Central memory CD8-positive, alpha-beta T cell (primary cell): ENCODE data around the gene TAF6.
A peak's percentile ranks its signal among the peaks of the same experiment; 100 is the strongest.

Experiments
- ATAC-seq: fragments of 150-1000 bp; cut with Tn5 transposase; replicated peaks from 2 replicates; pipeline ENCODE4 v1.10.0; 2022; ENCODE audit warnings: mild to moderate bottlenecking, moderate FRiP score, moderate number of reproducible peaks; ENCODE audit not compliant: poor library complexity, severe bottlenecking; ENCODE audit errors: extremely low read depth
- DNase-seq, 2 donors: peaks; one replicate each; pipeline ENCODE4 v3.0.0; 2021; ENCODE audit warnings: low spot score in 2 of 2
- H3K27ac Mint-ChIP-seq: one replicate; pipeline ENCODE4 v1.8.0; 2022; ENCODE audit warnings: low read depth, mild to moderate bottlenecking, moderate library complexity, mixed read lengths
- H3K27me3 Mint-ChIP-seq: one replicate; pipeline ENCODE4 v1.8.0; 2022; ENCODE audit warnings: mixed read lengths
- H3K36me3 Mint-ChIP-seq: one replicate; pipeline ENCODE4 v1.8.0; 2022; ENCODE audit warnings: mild to moderate bottlenecking, moderate library complexity, mixed read lengths; ENCODE audit not compliant: insufficient read depth
- H3K4me1 Mint-ChIP-seq: one replicate; pipeline ENCODE4 v1.8.0; 2022; ENCODE audit warnings: mixed read lengths
- H3K4me3 Mint-ChIP-seq: one replicate; pipeline ENCODE4 v1.8.0; 2022; ENCODE audit warnings: mild to moderate bottlenecking, moderate library complexity, mixed read lengths
- H3K9me3 Mint-ChIP-seq: one replicate; pipeline ENCODE4 v1.8.0; 2022; ENCODE audit warnings: mixed read lengths

The TAF6 gene

GRCh38 chr7:100106633-100107032 lies 12.5 kb downstream of the TAF6 start:
- no peak for ATAC-seq
- H3K36me3 Mint-ChIP-seq: peaks cover 37% of the 10 kb centered on the region

GRCh38 chr7:100105534-100105933 lies 13.6 kb downstream of the TAF6 start:
- Mint-ChIP-seq H3K27me3 (no peaks in the 10 kb centered on the region), H3K4me1 (peaks cover 5% of the 10 kb centered on the region), H3K27ac (no peak overlapping the region), H3K4me3 (no peak overlapping the region), H3K9me3 (no peaks in the 10 kb centered on the region), H3K36me3 (peaks cover 35% of the 10 kb centered on the region)
- DNase-seq (no peak), ATAC-seq (no peak)

More at GRCh38 chr7:100106633-100107032, 12.5 kb downstream of the TAF6 start:
- H3K9me3 Mint-ChIP-seq: no peaks in the 10 kb centered on the region
- no peak overlapping the region for H3K27ac Mint-ChIP-seq
- peaks cover 5% of the 10 kb centered on the region for H3K4me1 Mint-ChIP-seq
- H3K4me3 Mint-ChIP-seq: no peak overlapping the region
- no peaks in the 10 kb centered on the region for H3K27me3 Mint-ChIP-seq
- no peak for DNase-seq

- ATAC-seq (no peak), DNase-seq (no peak)
- Mint-ChIP-seq H3K4me1 (peaks cover 27% of the 10 kb centered on the region), H3K9me3 (no peaks in the 10 kb centered on the region), H3K4me3 (peak overlapping the region; percentile 94), H3K27ac (peak overlapping the region; percentile 29), H3K27me3 (no peaks in the 10 kb centered on the region), H3K36me3 (peaks cover 47% of the 10 kb centered on the region)
Measured at GRCh38 chr7:100102950-100103840, 16.0 kb downstream of the TAF6 start.

GRCh38 chr7:100101016-100101862 lies 17.9 kb downstream of the TAF6 start, which contains the start of the genes AP4M1 and MCM7:
TSS of gene AP4M1 (plus strand) at chr7:100101643. CDS start at chr7:100101715, 72 bp downstream.
TSS of gene MCM7 (minus strand) at chr7:100101397. CDS start at chr7:100101294, 103 bp downstream.
- Mint-ChIP-seq H3K36me3 (peaks cover 55% of the 10 kb centered on the region), H3K4me1 (peaks cover 37% of the 10 kb centered on the region)

GRCh38 chr7:100100420-100101015 lies 18.6 kb downstream of the TAF6 start:
- DNase-seq (peak; percentile 82 to 86), ATAC-seq (peak; percentile 84)
- Mint-ChIP-seq H3K4me3 (peak overlapping the region; percentile 94), H3K27ac (peak overlapping the region; percentile 97), H3K4me1 (peaks cover 37% of the 10 kb centered on the region), H3K9me3 (no peaks in the 10 kb centered on the region), H3K27me3 (no peaks in the 10 kb centered on the region), H3K36me3 (peaks cover 57% of the 10 kb centered on the region)

More at GRCh38 chr7:100101016-100101862, 17.9 kb downstream of the TAF6 start, which contains the start of the genes AP4M1 and MCM7:
- ATAC-seq (peak; percentile 91), DNase-seq (peak; percentile 87 to 91)
- Mint-ChIP-seq H3K4me3 (peak within 1 kb of the TSS; percentile 94), H3K27me3 (no peaks in the 10 kb centered on the region), H3K9me3 (no peaks in the 10 kb centered on the region), H3K27ac (peak within 1 kb of the TSS; percentile 97)

GRCh38 chr7:100099452-100099851 lies 19.7 kb downstream of the TAF6 start:
- ATAC-seq (no peak), DNase-seq (no peak)
- Mint-ChIP-seq H3K27ac (peak overlapping the region; percentile 97), H3K36me3 (peaks cover 60% of the 10 kb centered on the region), H3K9me3 (no peaks in the 10 kb centered on the region), H3K4me3 (peak overlapping the region; percentile 94), H3K27me3 (no peaks in the 10 kb centered on the region), H3K4me1 (peaks cover 37% of the 10 kb centered on the region)

GRCh38 chr7:100098913-100099312 lies 20.2 kb downstream of the TAF6 start:
- Mint-ChIP-seq H3K27me3 (no peaks in the 10 kb centered on the region), H3K27ac (peak overlapping the region; percentile 97), H3K4me1 (peaks cover 37% of the 10 kb centered on the region), H3K36me3 (peaks cover 63% of the 10 kb centered on the region), H3K4me3 (peak overlapping the region; percentile 94), H3K9me3 (no peaks in the 10 kb centered on the region)
- DNase-seq: no peak
- no peak for ATAC-seq

- H3K36me3 Mint-ChIP-seq: peaks cover 73% of the 10 kb centered on the region
- H3K27me3 Mint-ChIP-seq: no peaks in the 10 kb centered on the region
- no peak overlapping the region for H3K4me3 Mint-ChIP-seq
- H3K27ac Mint-ChIP-seq: no peak overlapping the region
- ATAC-seq (no peak), DNase-seq (no peak)
- peaks cover 32% of the 10 kb centered on the region for H3K4me1 Mint-ChIP-seq
- no peaks in the 10 kb centered on the region for H3K9me3 Mint-ChIP-seq
Measured at GRCh38 chr7:100095704-100096103, 23.5 kb downstream of the TAF6 start.

- no peak overlapping the region for H3K4me3 Mint-ChIP-seq
- no peak for ATAC-seq
- no peak overlapping the region for H3K27ac Mint-ChIP-seq
- H3K36me3 Mint-ChIP-seq: peaks cover 69% of the 10 kb centered on the region
- DNase-seq: no peak
- H3K4me1 Mint-ChIP-seq: peaks cover 32% of the 10 kb centered on the region
- no peaks in the 10 kb centered on the region for H3K27me3 Mint-ChIP-seq
- no peaks in the 10 kb centered on the region for H3K9me3 Mint-ChIP-seq
Measured at GRCh38 chr7:100095289-100095688, 23.9 kb downstream of the TAF6 start.

- Mint-ChIP-seq H3K27ac (no peak overlapping the region), H3K4me3 (no peak overlapping the region), H3K9me3 (no peaks in the 10 kb centered on the region), H3K4me1 (peaks cover 28% of the 10 kb centered on the region), H3K27me3 (no peaks in the 10 kb centered on the region), H3K36me3 (peaks cover 67% of the 10 kb centered on the region)
- DNase-seq: no peak
- ATAC-seq: no peak
Measured at GRCh38 chr7:100093925-100094486, 25.2 kb downstream of the TAF6 start.

- Mint-ChIP-seq H3K4me1 (peaks cover 23% of the 10 kb centered on the region), H3K27ac (no peak overlapping the region), H3K9me3 (no peaks in the 10 kb centered on the region), H3K27me3 (no peaks in the 10 kb centered on the region), H3K36me3 (peaks cover 67% of the 10 kb centered on the region), H3K4me3 (no peak overlapping the region)
- ATAC-seq (no peak), DNase-seq (no peak)
Measured at GRCh38 chr7:100093498-100093897, 25.7 kb downstream of the TAF6 start.

- Mint-ChIP-seq H3K4me1 (peaks cover 18% of the 10 kb centered on the region), H3K9me3 (no peaks in the 10 kb centered on the region), H3K36me3 (peaks cover 64% of the 10 kb centered on the region), H3K27me3 (no peaks in the 10 kb centered on the region), H3K4me3 (no peak overlapping the region), H3K27ac (no peak overlapping the region)
- no peak for DNase-seq
- no peak for ATAC-seq
Measured at GRCh38 chr7:100093054-100093453, 26.1 kb downstream of the TAF6 start.
